Fibroblast of the aortic adventitia (primary cell): ENCODE measurements around the gene CCDC50. TPM values are rescaled to one million over a fixed set of nuclear protein-coding genes. Genes with fewer than 3 reads are reported as not detected.

Source experiments
- DNase-seq: peaks from one replicate; pipeline ENCODE4 v3.0.0-alpha.2; 2010; ENCODE audit warnings: low read depth
- H3K4me3 ChIP-seq: 2 replicates; pipeline ENCODE4 v1.5.1; 2011; ENCODE audit warnings: low read depth, mild to moderate bottlenecking, control low read depth, low read length, moderate library complexity
- total RNA-seq: library from RNA; depleted of rRNA; stranded (reverse); fragments of >200 nt; gene quantifications from 2 replicates; pipeline ENCODE4 v1.2.3, GENCODE V29; 2012; ENCODE audit warnings: low replicate concordance
- TF ChIP-seq, protein P1 (sequence below): IDR thresholded peaks from 2 replicates; pipeline ENCODE4 v1.5.1; 2011; ENCODE audit warnings: mild to moderate bottlenecking, low read length, control low read depth, inconsistent platforms; ENCODE audit not compliant: insufficient read depth

The CCDC50 gene
- total RNA-seq, 1 donor = 84.6 TPM

DNA sequence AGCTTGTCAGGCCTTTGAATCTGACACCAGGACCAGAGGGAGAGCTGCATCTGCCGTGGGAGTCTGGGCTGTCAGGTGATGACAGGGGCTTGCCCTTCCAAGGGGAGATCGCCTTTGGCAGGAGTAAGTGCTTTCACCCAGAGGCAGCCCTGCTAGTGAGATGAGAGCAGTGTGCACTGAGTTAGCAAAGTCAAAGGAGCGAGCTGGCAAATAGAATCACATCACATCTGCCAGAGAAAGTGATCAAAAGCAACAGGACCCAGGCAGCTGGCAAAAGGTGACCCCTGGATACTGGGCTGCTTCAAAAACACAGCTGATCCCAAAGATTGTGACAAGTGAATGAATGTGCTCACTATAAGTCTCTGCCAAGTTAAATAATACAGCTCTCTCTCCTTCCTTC is 95.7 kb downstream of the CCDC50 start:
- DNase-seq = no peak
- no peak overlapping the region for H3K4me3 ChIP-seq
- TF ChIP-seq, protein P1, sequence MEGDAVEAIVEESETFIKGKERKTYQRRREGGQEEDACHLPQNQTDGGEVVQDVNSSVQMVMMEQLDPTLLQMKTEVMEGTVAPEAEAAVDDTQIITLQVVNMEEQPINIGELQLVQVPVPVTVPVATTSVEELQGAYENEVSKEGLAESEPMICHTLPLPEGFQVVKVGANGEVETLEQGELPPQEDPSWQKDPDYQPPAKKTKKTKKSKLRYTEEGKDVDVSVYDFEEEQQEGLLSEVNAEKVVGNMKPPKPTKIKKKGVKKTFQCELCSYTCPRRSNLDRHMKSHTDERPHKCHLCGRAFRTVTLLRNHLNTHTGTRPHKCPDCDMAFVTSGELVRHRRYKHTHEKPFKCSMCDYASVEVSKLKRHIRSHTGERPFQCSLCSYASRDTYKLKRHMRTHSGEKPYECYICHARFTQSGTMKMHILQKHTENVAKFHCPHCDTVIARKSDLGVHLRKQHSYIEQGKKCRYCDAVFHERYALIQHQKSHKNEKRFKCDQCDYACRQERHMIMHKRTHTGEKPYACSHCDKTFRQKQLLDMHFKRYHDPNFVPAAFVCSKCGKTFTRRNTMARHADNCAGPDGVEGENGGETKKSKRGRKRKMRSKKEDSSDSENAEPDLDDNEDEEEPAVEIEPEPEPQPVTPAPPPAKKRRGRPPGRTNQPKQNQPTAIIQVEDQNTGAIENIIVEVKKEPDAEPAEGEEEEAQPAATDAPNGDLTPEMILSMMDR = no peak

DNA sequence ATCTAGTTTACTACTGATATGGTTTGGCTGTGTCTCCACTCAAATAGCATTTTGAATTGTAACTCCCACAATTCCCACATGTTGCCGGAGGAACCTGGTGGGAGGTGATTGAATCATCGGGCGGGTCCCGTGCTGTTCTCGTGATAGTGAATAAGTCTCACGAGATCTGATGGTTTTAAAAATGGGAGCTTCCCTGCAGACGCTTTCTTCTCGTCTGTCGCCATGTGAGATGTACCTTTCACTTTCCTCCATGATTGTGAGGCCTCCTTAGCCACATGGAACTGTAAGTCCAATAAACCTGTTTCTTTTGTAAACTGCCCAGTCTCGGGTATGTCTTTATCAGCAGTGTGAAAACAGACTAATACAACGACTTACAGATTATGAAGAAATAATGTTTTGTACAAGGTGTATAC is 96.1 kb downstream of the CCDC50 start:
- DNase-seq = peak; percentile 51
- TF ChIP-seq, protein P1 = no peak
- peak overlapping the region; percentile 45 for H3K4me3 ChIP-seq

DNA sequence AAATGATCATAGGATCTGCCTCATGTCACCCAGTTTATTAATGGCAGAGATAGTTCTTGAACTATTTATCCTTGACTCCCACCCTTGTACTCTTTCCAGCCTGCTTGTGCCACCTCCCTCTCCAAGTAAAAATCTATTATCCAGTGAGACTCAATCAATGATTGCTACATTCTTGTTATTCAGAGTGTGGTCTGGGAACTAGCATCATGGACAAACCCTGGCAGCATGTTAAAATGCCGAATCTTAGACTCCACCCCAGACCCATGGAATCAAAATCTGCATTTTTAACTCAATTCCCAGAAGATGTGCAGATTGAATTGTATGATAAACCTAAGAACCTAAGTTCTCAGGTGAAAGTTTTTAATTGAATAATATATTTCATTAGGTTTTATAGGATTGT is 97.1 kb downstream of the CCDC50 start:
- DNase-seq = no peak
- TF ChIP-seq, protein P1 = no peak
- H3K4me3 ChIP-seq = peak overlapping the region; percentile 20

DNA sequence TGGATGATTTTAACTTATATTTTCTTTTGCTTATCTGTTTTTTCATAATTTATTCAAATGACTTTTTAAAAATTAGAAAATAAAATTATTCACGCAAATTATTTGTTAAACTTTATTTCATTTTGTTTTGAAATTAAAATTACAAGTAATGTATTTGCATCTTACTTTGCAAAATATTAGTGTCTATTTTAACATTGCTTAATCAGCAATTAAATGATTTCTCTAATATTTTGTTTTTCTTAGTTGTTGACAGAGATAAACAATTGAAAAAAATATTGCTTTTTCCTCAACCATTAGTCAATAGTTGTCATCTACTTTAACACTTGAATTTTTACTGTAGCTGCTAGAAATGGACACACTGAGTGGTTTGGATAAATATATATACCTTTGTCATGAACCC is 99.0 kb downstream of the CCDC50 start:
- TF ChIP-seq, protein P1 = no peak
- no peak for DNase-seq
- no peak overlapping the region for H3K4me3 ChIP-seq

DNA sequence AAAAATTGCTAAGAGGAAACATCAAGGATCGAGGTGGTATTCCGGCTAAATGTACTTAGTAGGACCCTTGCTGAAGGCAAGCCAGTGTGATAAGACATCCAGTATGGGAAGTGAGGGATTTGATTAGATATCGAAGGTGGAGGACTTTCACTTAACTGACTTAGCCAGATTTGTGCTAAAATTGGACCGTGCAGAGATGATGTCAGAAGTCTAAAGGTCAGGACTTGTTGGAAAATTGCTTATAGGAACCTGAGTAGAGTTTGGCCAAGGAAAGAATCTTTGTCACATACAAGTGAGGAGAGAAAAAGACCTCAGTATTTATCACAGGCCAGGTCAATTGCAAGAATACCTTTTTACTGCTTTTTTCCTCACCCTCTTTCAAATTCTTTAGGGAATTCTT is 100.9 kb downstream of the CCDC50 start:
- TF ChIP-seq, protein P1 = no peak
- no peak for DNase-seq
- H3K4me3 ChIP-seq = no peak overlapping the region

DNA sequence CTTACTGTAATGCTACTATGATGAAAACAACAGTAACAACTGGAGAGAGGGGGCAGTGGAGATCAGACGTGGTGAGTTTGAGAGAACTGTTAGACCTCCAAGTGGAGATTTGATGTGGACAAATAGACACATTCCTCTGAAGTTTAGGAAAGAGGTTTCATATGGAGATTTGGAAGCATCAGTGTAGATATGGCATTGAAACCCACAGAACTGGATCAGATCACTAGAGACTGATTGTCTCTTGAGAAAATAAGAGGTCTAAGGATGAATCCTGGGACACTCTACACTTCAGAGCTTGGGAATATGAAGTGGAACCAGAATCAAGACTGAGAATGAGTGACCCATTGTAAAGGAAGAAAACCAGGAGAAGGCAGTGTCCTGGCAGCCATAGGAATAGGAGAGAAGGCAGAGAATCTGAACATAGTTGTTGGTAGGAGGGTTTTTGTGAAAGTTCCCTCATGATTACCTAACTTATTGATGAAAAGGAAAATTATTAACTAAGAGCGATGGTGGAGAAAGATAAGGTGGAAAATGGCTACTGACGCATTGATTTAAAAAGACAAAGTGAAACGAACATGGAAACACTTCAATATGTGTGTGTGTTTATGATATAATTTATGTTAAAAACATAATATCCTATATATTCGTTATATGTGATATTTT is 102.1 kb downstream of the CCDC50 start:
- TF ChIP-seq, protein P1 = no peak
- no peak overlapping the region for H3K4me3 ChIP-seq
- no peak for DNase-seq

DNA sequence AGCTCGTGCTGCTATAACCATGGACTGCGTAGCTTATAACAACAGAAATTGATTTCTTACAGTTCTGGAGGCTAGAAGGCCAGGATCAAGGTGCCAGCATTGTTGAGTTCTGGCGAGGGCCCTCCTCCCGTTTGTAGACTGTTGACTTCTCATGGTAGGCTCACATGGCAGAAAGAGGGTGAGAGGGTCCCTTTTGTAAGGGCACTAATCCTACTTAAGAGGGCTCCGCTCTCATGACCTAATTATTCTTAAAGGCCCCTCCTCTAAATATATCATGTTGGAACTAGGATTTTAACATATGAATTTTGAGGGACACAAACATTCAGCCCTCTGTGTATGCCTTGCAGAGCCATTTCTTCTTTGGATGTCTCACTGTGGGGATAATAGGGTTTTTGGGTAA is 103.0 kb downstream of the CCDC50 start:
- H3K4me3 ChIP-seq = no peak overlapping the region
- no peak for DNase-seq
- TF ChIP-seq, protein P1 = no peak
